ENCODE results near the gene BPTF. TPM values are rescaled to one million over a fixed set of nuclear protein-coding genes. Genes with fewer than 3 reads are reported as not detected.
"Not testable (repeated sequence)": the region's sequence is repeated elsewhere in the genome, so short reads cannot be mapped to it uniquely, and the experiment has no call there.

The BPTF gene
- total and polyA plus RNA-seq, 2 donors (not counting 1 experiment from before 2014, with no cell fraction given) = 71.9 to 390 TPM

DNA sequence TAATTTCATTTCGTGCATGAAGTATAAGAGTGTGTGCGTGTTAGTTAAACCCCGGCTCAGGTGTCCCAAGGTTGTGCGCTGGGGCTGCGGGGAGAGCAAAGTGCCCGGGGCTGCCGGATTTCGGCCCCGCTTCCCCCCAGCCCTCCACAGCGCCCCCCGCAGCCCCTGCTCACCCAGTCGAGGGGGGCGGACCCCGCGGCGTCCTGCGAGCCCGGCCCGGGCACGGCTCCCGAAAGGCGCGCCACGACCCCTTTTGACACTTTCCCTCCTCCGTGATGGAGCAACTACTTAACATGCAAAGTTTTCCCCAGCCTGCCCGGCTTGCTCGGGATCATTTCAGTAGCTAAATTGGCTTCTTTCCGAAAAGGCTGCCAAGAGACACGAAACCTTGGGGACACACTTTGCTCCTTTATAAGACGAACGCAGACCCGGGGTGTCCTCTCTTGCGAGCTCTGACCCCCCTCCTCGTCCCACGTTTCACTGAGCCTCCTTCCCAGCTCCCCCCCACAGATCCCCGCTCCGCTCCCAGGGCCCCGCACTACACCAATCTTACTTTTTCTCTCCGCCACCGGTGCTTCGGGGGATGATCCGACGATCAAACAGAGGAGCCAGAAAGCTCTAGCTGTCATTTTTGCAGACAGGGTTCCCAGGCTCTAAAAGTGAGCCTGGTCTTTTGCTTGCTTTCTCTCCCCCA is 170.4 kb downstream of the BPTF start:
- no peaks in the 10 kb centered on the region for H3K36me3 ChIP-seq (replicated peaks in 1 of 2; ENCODE audit: control extremely low read depth in 1 of 2, control insufficient read depth in 1 of 2, extremely low read depth in 1 of 2, insufficient read depth in 2 of 2, low read length in 1 of 2)
- H3K4me1 ChIP-seq (ENCODE audit: control insufficient read depth in 2 of 2, insufficient read depth in 2 of 2, low read length in 2 of 2) = peaks cover 30 to 34% of the 10 kb centered on the region in 2 donors
- H3K4me3 Mint-ChIP-seq = peak overlapping the region; percentile 78
- no peaks in the 10 kb centered on the region for H3K79me2 ChIP-seq (ENCODE audit: control insufficient read depth, insufficient read depth, low read length)
- peak; percentile 8 for ATAC-seq (ENCODE audit: low read depth)
- TF ChIP-seq, protein P1, sequence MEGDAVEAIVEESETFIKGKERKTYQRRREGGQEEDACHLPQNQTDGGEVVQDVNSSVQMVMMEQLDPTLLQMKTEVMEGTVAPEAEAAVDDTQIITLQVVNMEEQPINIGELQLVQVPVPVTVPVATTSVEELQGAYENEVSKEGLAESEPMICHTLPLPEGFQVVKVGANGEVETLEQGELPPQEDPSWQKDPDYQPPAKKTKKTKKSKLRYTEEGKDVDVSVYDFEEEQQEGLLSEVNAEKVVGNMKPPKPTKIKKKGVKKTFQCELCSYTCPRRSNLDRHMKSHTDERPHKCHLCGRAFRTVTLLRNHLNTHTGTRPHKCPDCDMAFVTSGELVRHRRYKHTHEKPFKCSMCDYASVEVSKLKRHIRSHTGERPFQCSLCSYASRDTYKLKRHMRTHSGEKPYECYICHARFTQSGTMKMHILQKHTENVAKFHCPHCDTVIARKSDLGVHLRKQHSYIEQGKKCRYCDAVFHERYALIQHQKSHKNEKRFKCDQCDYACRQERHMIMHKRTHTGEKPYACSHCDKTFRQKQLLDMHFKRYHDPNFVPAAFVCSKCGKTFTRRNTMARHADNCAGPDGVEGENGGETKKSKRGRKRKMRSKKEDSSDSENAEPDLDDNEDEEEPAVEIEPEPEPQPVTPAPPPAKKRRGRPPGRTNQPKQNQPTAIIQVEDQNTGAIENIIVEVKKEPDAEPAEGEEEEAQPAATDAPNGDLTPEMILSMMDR (IDR thresholded peaks at IDR 0.05) = no peak
- TF ChIP-seq EZH2 (IDR thresholded peaks at IDR 0.05; ENCODE audit: borderline replicate concordance, insufficient read depth, low read depth, low read length, poor library complexity, severe bottlenecking) = no peak
- H3K9ac ChIP-seq (ENCODE audit: low read length) = peak overlapping the region; percentile 62
- peaks cover 0 to 3% (median 0%) of the 10 kb centered on the region in 3 donors for H3K9me3 ChIP-seq (ENCODE audit: control extremely low read depth in 1 of 3, control insufficient read depth in 2 of 3, insufficient read depth in 1 of 3, low read length in 2 of 3)
- CTCF ChIA-PET = interaction anchor here (0.9 to 1.5 kb wide), 4 partner anchors 9 to 462 kb away, joined by 3 to 5 read pairs (median 3); partner anchors contain the start of gene WIPI1
- peaks cover 0 to 21% (median 8%) of the 10 kb centered on the region in 4 experiments for H3K27me3 ChIP-seq (replicated peaks in 1 of 4; ENCODE audit: control extremely low read depth in 1 of 4, control insufficient read depth in 3 of 4, insufficient read depth in 4 of 4, low read length in 3 of 4)
- peaks cover 20% of the 10 kb centered on the region for H3K27me3 Mint-ChIP-seq
- peak; percentile 49 for DNase-seq
- intact Hi-C loops (cut with micrococcal nuclease) = no loop called here
- H3K27ac ChIP-seq (ENCODE audit: low read length in 2 of 2) = no peak overlapping the region
- H3K4me1 Mint-ChIP-seq = peaks cover 33% of the 10 kb centered on the region
- no peaks in the 10 kb centered on the region for H4K20me1 ChIP-seq (ENCODE audit: control insufficient read depth, insufficient read depth, low read length, poor library complexity, severe bottlenecking)
- peak overlapping the region; percentile 73 for H2AFZ ChIP-seq (ENCODE audit: insufficient read depth, low read depth, low read length, poor library complexity, severe bottlenecking)
- 2% methylated on average over 34 of the region's 43 CpGs for WGBS (ENCODE audit: insufficient coverage)
- POLR2A ChIA-PET = interaction anchor here (0.6 kb wide), 2 partner anchors 178 to 442 kb away, joined by 6 to 9 read pairs; no protein-coding TSS in a partner anchor
- H3K4me2 ChIP-seq (replicated peaks; ENCODE audit: low read depth, low read length, poor library complexity, severe bottlenecking) = peak overlapping the region; percentile 88
- peak overlapping the region; percentile 34 to 64 (median 55) for H3K4me3 ChIP-seq (ENCODE audit: control extremely low read depth in 1 of 5, extremely low read depth in 1 of 5, insufficient read depth in 1 of 5, low read depth in 2 of 5, low read length in 4 of 5)
- H3K9me3 Mint-ChIP-seq (ENCODE audit: insufficient read depth) = no peaks in the 10 kb centered on the region
- no peak overlapping the region for H3K27ac Mint-ChIP-seq

DNA sequence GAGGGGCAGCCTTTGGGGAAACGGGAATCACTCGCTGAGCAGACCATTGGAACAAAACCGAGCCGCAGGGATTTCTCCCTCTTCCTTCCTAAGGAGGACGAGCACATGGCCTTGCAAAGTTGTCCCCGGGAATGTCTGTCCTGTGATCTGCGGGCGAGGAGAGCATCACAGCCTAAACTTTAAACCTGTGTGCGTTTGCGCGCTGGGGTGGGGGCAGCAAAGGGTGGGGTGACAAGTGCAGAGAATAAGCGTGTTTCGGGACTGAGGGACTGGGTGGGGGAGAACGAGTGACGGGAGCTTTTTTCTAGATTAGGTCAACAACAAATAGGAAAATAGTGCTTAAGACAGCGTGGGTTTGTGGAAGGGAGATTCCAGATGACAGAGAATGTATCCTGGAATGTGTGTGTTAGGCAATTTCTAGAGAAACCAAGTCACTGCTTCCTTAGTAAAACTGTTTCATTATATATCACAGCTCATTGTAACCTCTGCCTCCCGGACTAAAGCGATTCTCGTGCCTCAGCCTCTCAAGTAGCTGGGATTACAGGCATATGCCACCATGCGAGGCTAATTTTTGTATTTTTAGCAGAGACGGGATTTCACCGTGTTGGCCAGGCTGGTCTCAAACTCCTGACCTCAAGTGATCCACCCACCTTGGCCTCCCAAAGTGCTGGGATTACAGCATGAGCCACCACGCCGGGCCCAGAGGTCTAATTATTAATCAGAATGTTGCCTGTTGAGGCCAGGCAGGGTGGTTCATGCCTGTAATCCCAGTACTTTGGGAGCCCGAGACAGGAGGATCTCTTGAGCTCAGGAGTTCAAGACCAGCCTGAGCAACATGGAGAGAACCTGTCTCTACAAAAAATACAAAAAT is 171.2 kb downstream of the BPTF start, which contains the start of gene C17orf58:
TSS of gene C17orf58 (minus strand) at position 169 of the 871 bp plus-strand sequence. CDS start 271 bp downstream, outside the sequence.
- intact Hi-C loops (cut with micrococcal nuclease) = not testable (repeated sequence)

More for the DNA sequence above, 171.2 kb downstream of the BPTF start, which contains the start of gene C17orf58:
- not testable (repeated sequence) for H4K20me1 ChIP-seq (ENCODE audit: control insufficient read depth, insufficient read depth, low read length, poor library complexity, severe bottlenecking); ATAC-seq (ENCODE audit: low read depth); H3K36me3 ChIP-seq (replicated peaks in 1 of 2; ENCODE audit: control extremely low read depth in 1 of 2, control insufficient read depth in 1 of 2, extremely low read depth in 1 of 2, insufficient read depth in 2 of 2, low read length in 1 of 2); H3K79me2 ChIP-seq (ENCODE audit: control insufficient read depth, insufficient read depth, low read length); H3K27ac Mint-ChIP-seq; H3K9me3 Mint-ChIP-seq (ENCODE audit: insufficient read depth); H3K27ac ChIP-seq (ENCODE audit: low read length in 2 of 2); H3K9me3 ChIP-seq (ENCODE audit: control extremely low read depth in 1 of 3, control insufficient read depth in 2 of 3, insufficient read depth in 1 of 3, low read length in 2 of 3)
- Histone ChIP-seq H3K4me1 (ENCODE audit: control insufficient read depth in 2 of 2, insufficient read depth in 2 of 2, low read length in 2 of 2) (peaks cover 30 to 34% of the 10 kb centered on the region in 2 donors), H2AFZ (ENCODE audit: insufficient read depth, low read depth, low read length, poor library complexity, severe bottlenecking) (peak within 1 kb of the TSS; percentile 73), H3K4me3 (ENCODE audit: control extremely low read depth in 1 of 5, extremely low read depth in 1 of 5, insufficient read depth in 1 of 5, low read depth in 2 of 5, low read length in 4 of 5) (peak within 1 kb of the TSS; percentile 34 to 64 (median 55)), H3K27me3 (replicated peaks in 1 of 4; ENCODE audit: control extremely low read depth in 1 of 4, control insufficient read depth in 3 of 4, insufficient read depth in 4 of 4, low read length in 3 of 4) (peaks cover 0 to 21% (median 8%) of the 10 kb centered on the region in 4 experiments), H3K9ac (ENCODE audit: low read length) (peak within 1 kb of the TSS; percentile 62), H3K4me2 (replicated peaks; ENCODE audit: low read depth, low read length, poor library complexity, severe bottlenecking) (peak within 1 kb of the TSS; percentile 88)
- peaks cover 20% of the 10 kb centered on the region for H3K27me3 Mint-ChIP-seq
- peak; percentile 17 for DNase-seq
- H3K4me1 Mint-ChIP-seq = peaks cover 33% of the 10 kb centered on the region
- 28% methylated on average over 16 of the region's 25 CpGs for WGBS (ENCODE audit: insufficient coverage)
- CTCF ChIA-PET = interaction anchor here (0.9 to 1.5 kb wide), 2 partner anchors 10 to 22 kb away, joined by 3 to 5 read pairs; no protein-coding TSS in a partner anchor
- peak within 1 kb of the TSS; percentile 78 for H3K4me3 Mint-ChIP-seq
- POLR2A ChIA-PET = interaction anchor here (0.6 kb wide), 1 partner anchor 179 kb away, joined by 9 read pairs; no protein-coding TSS in a partner anchor

Measured in B cell (primary cell).